Mesendoderm (in vitro differentiated cells): ENCODE results near the gene ALS2.

Experiments used
- DNase-seq: peaks from one replicate; pipeline ENCODE4 v3.0.0; 2013
- H2AK5ac ChIP-seq: 2 replicates; pipeline ENCODE4 v1.6.1; 2013; ENCODE audit warnings: low read length, inconsistent platforms
- H2BK120ac ChIP-seq: 2 replicates; pipeline ENCODE4 v1.6.1; 2013; ENCODE audit warnings: low read depth, mild to moderate bottlenecking, low read length, moderate library complexity, mixed read lengths
- H2BK15ac ChIP-seq: replicated peaks from 2 replicates; pipeline ENCODE4 v1.6.1; 2013; ENCODE audit warnings: low read depth, mild to moderate bottlenecking, moderate library complexity
- H2BK5ac ChIP-seq: 2 replicates; pipeline ENCODE4 v1.6.1; 2013; ENCODE audit warnings: low read length, inconsistent platforms
- H3K18ac ChIP-seq: 2 replicates; pipeline ENCODE4 v1.6.1; 2013; ENCODE audit warnings: mild to moderate bottlenecking, low read length, mixed read lengths
- H3K23ac ChIP-seq: one replicate; pipeline ENCODE4 v1.6.1; 2013; ENCODE audit warnings: low read length
- H3K27ac ChIP-seq: 2 replicates; pipeline ENCODE4 v1.5.1; 2013; ENCODE audit warnings: low read depth, mild to moderate bottlenecking, inconsistent platforms, low read length, moderate library complexity
- H3K27me3 ChIP-seq: 2 replicates; pipeline ENCODE4 v1.6.1; 2013; ENCODE audit warnings: low read length, control low read depth, mild to moderate bottlenecking, inconsistent platforms; ENCODE audit not compliant: insufficient read depth, poor library complexity
- H3K36me3 ChIP-seq: 2 replicates; pipeline ENCODE4 v1.6.1; 2013; ENCODE audit warnings: low read length, inconsistent platforms; ENCODE audit not compliant: control insufficient read depth, insufficient read depth
- H3K4ac ChIP-seq: one replicate; pipeline ENCODE4 v1.6.1; 2013; ENCODE audit warnings: low read depth, mild to moderate bottlenecking, low read length, moderate library complexity
- H3K4me1 ChIP-seq: 2 replicates; pipeline ENCODE4 v1.6.1; 2013; ENCODE audit warnings: low read depth, low read length, inconsistent platforms; ENCODE audit not compliant: control insufficient read depth
- H3K4me2 ChIP-seq: 2 replicates; pipeline ENCODE4 v1.6.1; 2013; ENCODE audit warnings: low read length
- H3K4me3 ChIP-seq: 2 replicates; pipeline ENCODE4 v1.5.1; 2013; ENCODE audit warnings: mild to moderate bottlenecking, low read length
- H3K56ac ChIP-seq: one replicate; pipeline ENCODE4 v1.6.1; 2013; ENCODE audit warnings: low read length
- H3K79me1 ChIP-seq: 2 replicates; pipeline ENCODE4 v1.6.1; 2013; ENCODE audit warnings: low read length, inconsistent platforms
- H3K79me2 ChIP-seq: 2 replicates; pipeline ENCODE4 v1.6.1; 2013; ENCODE audit warnings: mild to moderate bottlenecking, low read length; ENCODE audit not compliant: control insufficient read depth, insufficient read depth
- H3K9ac ChIP-seq: 2 replicates; pipeline ENCODE4 v1.6.1; 2013; ENCODE audit warnings: low read length, inconsistent platforms
- H4K5ac ChIP-seq: one replicate; pipeline ENCODE4 v1.6.1; 2013; ENCODE audit warnings: low read length
- H4K8ac ChIP-seq: one replicate; pipeline ENCODE4 v1.6.1; 2013; ENCODE audit warnings: low read depth, mild to moderate bottlenecking, control low read depth, low read length, moderate library complexity
- WGBS: extraction: QIAGEN DNeasy Blood & Tissue Kit; methylation state at CpG from one replicate; pipeline ENCODE4 v1.1.7; 2013; ENCODE audit warnings: low lambda C conversion rate, missing lambda C conversion rate; ENCODE audit not compliant: insufficient coverage; ENCODE audit errors: extremely low coverage; 5-methylcytosine and 5-hydroxymethylcytosine counted together

The ALS2 gene

GRCh38 chr2:201712726-201713125 is 68.0 kb downstream of the ALS2 start:
- Histone ChIP-seq H4K5ac (no peak overlapping the region), H4K8ac (no peak overlapping the region), H3K18ac (no peak overlapping the region), H3K79me1 (no peaks in the 10 kb centered on the region), H3K4ac (no peak overlapping the region), H3K36me3 (peaks cover 5% of the 10 kb centered on the region), H3K23ac (no peak overlapping the region), H3K9ac (no peak overlapping the region), H3K4me3 (no peak overlapping the region), H2BK5ac (no peak overlapping the region), H2BK15ac (no peak overlapping the region), H3K4me1 (no peaks in the 10 kb centered on the region), H2AK5ac (no peak overlapping the region), H2BK120ac (no peak overlapping the region), H3K56ac (no peak overlapping the region), H3K4me2 (no peak overlapping the region), H3K79me2 (no peaks in the 10 kb centered on the region), H3K27ac (no peak overlapping the region), H3K27me3 (peaks cover 2% of the 10 kb centered on the region)
- DNase-seq, result no peak
- WGBS, result no CpG with 5 or more reads among the region's 1 CpG

- no peaks in the 10 kb centered on the region for H3K79me2 ChIP-seq
- no peak overlapping the region for H4K5ac ChIP-seq
- H3K56ac ChIP-seq, result no peak overlapping the region
- H3K9ac ChIP-seq, result no peak overlapping the region
- H3K4ac ChIP-seq, result no peak overlapping the region
- peaks cover 2% of the 10 kb centered on the region for H3K36me3 ChIP-seq
- H2BK120ac ChIP-seq, result no peak overlapping the region
- no peak overlapping the region for H3K27ac ChIP-seq
- no peaks in the 10 kb centered on the region for H3K4me1 ChIP-seq
- no peak for DNase-seq
- no peak overlapping the region for H3K4me3 ChIP-seq
- H3K4me2 ChIP-seq, result no peak overlapping the region
- no peak overlapping the region for H3K23ac ChIP-seq
- no peak overlapping the region for H3K18ac ChIP-seq
- no peak overlapping the region for H2BK5ac ChIP-seq
- H3K79me1 ChIP-seq, result no peaks in the 10 kb centered on the region
- no peak overlapping the region for H2AK5ac ChIP-seq
- no CpG with 5 or more reads among the region's 5 CpGs for WGBS
- H4K8ac ChIP-seq, result no peak overlapping the region
- no peak overlapping the region for H2BK15ac ChIP-seq
- H3K27me3 ChIP-seq, result peaks cover 2% of the 10 kb centered on the region
Observed at GRCh38 chr2:201709747-201710146, 71.0 kb downstream of the ALS2 start.

GRCh38 chr2:201709049-201709448 is 71.7 kb downstream of the ALS2 start:
- Histone ChIP-seq H3K79me1 (no peaks in the 10 kb centered on the region), H3K4me2 (no peak overlapping the region), H3K79me2 (no peaks in the 10 kb centered on the region), H3K9ac (no peak overlapping the region), H4K8ac (no peak overlapping the region), H3K18ac (no peak overlapping the region), H2AK5ac (no peak overlapping the region), H2BK120ac (no peak overlapping the region), H3K4ac (no peak overlapping the region), H4K5ac (no peak overlapping the region), H2BK15ac (no peak overlapping the region), H3K4me1 (no peaks in the 10 kb centered on the region), H3K56ac (no peak overlapping the region), H3K27me3 (no peaks in the 10 kb centered on the region), H3K4me3 (no peak overlapping the region), H3K23ac (no peak overlapping the region), H3K36me3 (no peaks in the 10 kb centered on the region), H3K27ac (no peak overlapping the region), H2BK5ac (no peak overlapping the region)
- no CpG with 5 or more reads among the region's 2 CpGs for WGBS
- DNase-seq, result no peak

- Histone ChIP-seq H3K79me1 (no peaks in the 10 kb centered on the region), H3K4me3 (no peak overlapping the region), H3K4ac (no peak overlapping the region), H3K36me3 (no peaks in the 10 kb centered on the region), H3K9ac (no peak overlapping the region), H2BK120ac (no peak overlapping the region), H3K23ac (no peak overlapping the region), H3K27ac (no peak overlapping the region), H3K56ac (no peak overlapping the region), H2AK5ac (no peak overlapping the region), H2BK5ac (no peak overlapping the region), H4K8ac (no peak overlapping the region), H4K5ac (no peak overlapping the region), H3K27me3 (no peaks in the 10 kb centered on the region), H3K18ac (no peak overlapping the region), H3K79me2 (no peaks in the 10 kb centered on the region), H3K4me1 (no peaks in the 10 kb centered on the region), H3K4me2 (no peak overlapping the region), H2BK15ac (no peak overlapping the region)
- WGBS, result no CpG with 5 or more reads among the region's 3 CpGs
- no peak for DNase-seq
Observed at GRCh38 chr2:201707753-201708152, 73.0 kb downstream of the ALS2 start.

- WGBS, result no CpG with 5 or more reads among the region's 1 CpG
- Histone ChIP-seq H2BK5ac (no peak overlapping the region), H3K4me3 (no peak overlapping the region), H3K18ac (no peak overlapping the region), H3K27me3 (no peaks in the 10 kb centered on the region), H3K56ac (no peak overlapping the region), H3K4me2 (no peak overlapping the region), H3K79me1 (no peaks in the 10 kb centered on the region), H3K23ac (no peak overlapping the region), H4K5ac (no peak overlapping the region), H3K4ac (no peak overlapping the region), H2AK5ac (no peak overlapping the region), H3K79me2 (no peaks in the 10 kb centered on the region), H2BK15ac (no peak overlapping the region), H3K4me1 (no peaks in the 10 kb centered on the region), H3K9ac (no peak overlapping the region), H3K36me3 (no peaks in the 10 kb centered on the region), H4K8ac (no peak overlapping the region), H3K27ac (no peak overlapping the region), H2BK120ac (no peak overlapping the region)
- DNase-seq, result no peak
Observed at GRCh38 chr2:201707142-201707541, 73.6 kb downstream of the ALS2 start.

- Histone ChIP-seq H2BK5ac (no peak overlapping the region), H2AK5ac (no peak overlapping the region), H4K5ac (no peak overlapping the region), H3K36me3 (no peaks in the 10 kb centered on the region), H3K27ac (no peak overlapping the region), H4K8ac (no peak overlapping the region), H2BK120ac (no peak overlapping the region), H3K79me2 (no peaks in the 10 kb centered on the region), H2BK15ac (no peak overlapping the region), H3K79me1 (no peaks in the 10 kb centered on the region), H3K4ac (no peak overlapping the region), H3K4me3 (no peak overlapping the region), H3K56ac (no peak overlapping the region), H3K4me1 (peaks cover 2% of the 10 kb centered on the region), H3K18ac (no peak overlapping the region), H3K23ac (no peak overlapping the region), H3K4me2 (no peak overlapping the region), H3K27me3 (no peaks in the 10 kb centered on the region), H3K9ac (no peak overlapping the region)
- no peak for DNase-seq
- no CpG with 5 or more reads among the region's 5 CpGs for WGBS
Observed at GRCh38 chr2:201704536-201704935, 76.2 kb downstream of the ALS2 start.
